DND-41 (cell line): ENCODE data around the gene CNOT6L.

Source experiments
- ATAC-seq: fragments of 200-7000 bp; cut with Tn5 transposase; 3 replicates; pipeline ENCODE4 v1.9.1; 2021; ENCODE audit warnings: low read depth; ENCODE audit not compliant: insufficient read depth
- DNase-seq: peaks from one replicate; pipeline ENCODE4 v3.0.0-alpha.2; 2020
- H2AFZ ChIP-seq: 2 replicates; pipeline ENCODE4 v1.6.0; 2012; ENCODE audit warnings: low read depth, low read length
- H3K27ac ChIP-seq: 2 replicates; pipeline ENCODE4 v1.5.1; 2012; ENCODE audit warnings: low read length, inconsistent platforms
- H3K27me3 ChIP-seq: fragments of 200-600 bp; sonication (generic); 2 replicates; pipeline ENCODE4 v1.6.0; 2012; ENCODE audit warnings: low read length, mild to moderate bottlenecking, inconsistent platforms; ENCODE audit not compliant: insufficient read depth, poor library complexity
- H3K36me3 ChIP-seq: 2 replicates; pipeline ENCODE4 v1.5.1; 2012; ENCODE audit warnings: low read length, inconsistent platforms; ENCODE audit not compliant: insufficient read depth
- H3K4me1 ChIP-seq: 2 replicates; pipeline ENCODE4 v1.5.1; 2012; ENCODE audit warnings: mild to moderate bottlenecking, low read length; ENCODE audit not compliant: insufficient read depth
- H3K4me2 ChIP-seq: 2 replicates; pipeline ENCODE4 v1.6.0; 2012; ENCODE audit warnings: mild to moderate bottlenecking, moderate library complexity, low read length, inconsistent platforms; ENCODE audit not compliant: insufficient read depth
- H3K4me3 ChIP-seq, 2 experiments: fragments of 200-600 bp in 1 of 2; shearing (Covaris generic) in 1 of 2; 2 replicates each; pipeline ENCODE4 v1.5.1; 2012 to 2016; ENCODE audit warnings: inconsistent platforms in 2 of 2, low read length in 2 of 2, mild to moderate bottlenecking in 2 of 2, low read depth in 1 of 2, moderate library complexity in 1 of 2
- H3K79me2 ChIP-seq: 2 replicates; pipeline ENCODE4 v1.6.0; 2012; ENCODE audit warnings: low read length, inconsistent platforms; ENCODE audit not compliant: insufficient read depth
- H3K9ac ChIP-seq: 2 replicates; pipeline ENCODE4 v1.6.0; 2012; ENCODE audit warnings: low read depth, mild to moderate bottlenecking, inconsistent platforms, low read length, moderate library complexity
- H3K9me3 ChIP-seq: 2 replicates; pipeline ENCODE4 v1.5.1; 2012; ENCODE audit warnings: low read length, moderate library complexity, mild to moderate bottlenecking, inconsistent platforms; ENCODE audit not compliant: insufficient read depth, severe bottlenecking
- H4K20me1 ChIP-seq: 2 replicates; pipeline ENCODE4 v1.6.0; 2012; ENCODE audit warnings: low read length; ENCODE audit not compliant: insufficient read depth
- CTCF ChIP-seq: IDR thresholded peaks from 2 replicates; pipeline ENCODE4 v1.5.1; 2012; ENCODE audit warnings: borderline replicate concordance, low read length, moderate library complexity, mild to moderate bottlenecking; ENCODE audit not compliant: poor library complexity, severe bottlenecking; ENCODE audit errors: extremely low read depth
- EZH2 ChIP-seq: IDR thresholded peaks from 3 replicates; pipeline ENCODE4 v1.6.1; 2012; ENCODE audit warnings: borderline replicate concordance, low read depth, mild to moderate bottlenecking, moderate library complexity, low read length, inconsistent platforms; ENCODE audit not compliant: severe bottlenecking

CNOT6L gene

GRCh38 chr4:77843628-77844027, 24.5 kb upstream of the CNOT6L start:
- Histone ChIP-seq H3K27me3 (no peaks in the 10 kb centered on the region), H3K27ac (no peak overlapping the region), H3K79me2 (no peaks in the 10 kb centered on the region), H4K20me1 (no peaks in the 10 kb centered on the region), H3K4me1 (no peaks in the 10 kb centered on the region), H3K9me3 (no peaks in the 10 kb centered on the region), H3K4me3 (no peak overlapping the region), H3K9ac (no peak overlapping the region), H3K4me2 (no peak overlapping the region), H3K36me3 (no peaks in the 10 kb centered on the region), H2AFZ (no peak overlapping the region)
- TF ChIP-seq CTCF (no peak), EZH2 (no peak)
- ATAC-seq, result no peak
- no peak for DNase-seq

- H3K27ac ChIP-seq, result no peak overlapping the region
Measured at GRCh38 chr4:77834403-77834802, 15.2 kb upstream of the CNOT6L start.

GRCh38 chr4:77833126-77833724, 14.1 kb upstream of the CNOT6L start:
- no peak overlapping the region for H3K9ac ChIP-seq

More at GRCh38 chr4:77834403-77834802, 15.2 kb upstream of the CNOT6L start:
- no peak overlapping the region for H3K4me3 ChIP-seq
- H3K9ac ChIP-seq, result no peak overlapping the region
- no peak overlapping the region for H3K4me2 ChIP-seq
- no peaks in the 10 kb centered on the region for H4K20me1 ChIP-seq
- H3K36me3 ChIP-seq, result no peaks in the 10 kb centered on the region
- ATAC-seq (no peak), DNase-seq (no peak)
- H2AFZ ChIP-seq, result no peak overlapping the region
- H3K27me3 ChIP-seq, result no peaks in the 10 kb centered on the region
- H3K9me3 ChIP-seq, result no peaks in the 10 kb centered on the region
- H3K79me2 ChIP-seq, result no peaks in the 10 kb centered on the region
- H3K4me1 ChIP-seq, result no peaks in the 10 kb centered on the region
- TF ChIP-seq EZH2 (no peak), CTCF (no peak)

More at GRCh38 chr4:77833126-77833724, 14.1 kb upstream of the CNOT6L start:
- no peaks in the 10 kb centered on the region for H3K79me2 ChIP-seq
- H4K20me1 ChIP-seq, result no peaks in the 10 kb centered on the region
- H3K4me2 ChIP-seq, result no peak overlapping the region
- DNase-seq, result no peak
- TF ChIP-seq EZH2 (no peak), CTCF (no peak)
- H3K4me1 ChIP-seq, result peaks cover 6% of the 10 kb centered on the region
- no peak overlapping the region for H3K27ac ChIP-seq
- H3K4me3 ChIP-seq, result no peak overlapping the region
- no peaks in the 10 kb centered on the region for H3K9me3 ChIP-seq
- no peaks in the 10 kb centered on the region for H3K27me3 ChIP-seq
- no peaks in the 10 kb centered on the region for H3K36me3 ChIP-seq
- no peak overlapping the region for H2AFZ ChIP-seq
- no peak for ATAC-seq
